Effector memory CD4-positive, alpha-beta T cell (primary cell): ENCODE data around the gene HTR1A.

ENCODE experiments used
- DNase-seq, 3 donors: peaks; one replicate each; pipeline ENCODE4 v3.0.0-alpha.2; 2020
- H3K27ac ChIP-seq: 2 replicates; pipeline ENCODE4 v1.7.0; 2013; ENCODE audit warnings: mild to moderate bottlenecking, low read length, moderate library complexity; ENCODE audit not compliant: insufficient read depth, poor library complexity, severe bottlenecking
- H3K27me3 ChIP-seq: replicated peaks from 2 replicates; pipeline ENCODE4 v1.7.0; 2013; ENCODE audit warnings: mild to moderate bottlenecking, low read length; ENCODE audit not compliant: insufficient read depth, control insufficient read depth, poor library complexity, severe bottlenecking
- H3K36me3 ChIP-seq: 2 replicates; pipeline ENCODE4 v1.7.0; 2013; ENCODE audit warnings: mild to moderate bottlenecking, low read length, moderate library complexity; ENCODE audit not compliant: control insufficient read depth, insufficient read depth
- H3K4me1 ChIP-seq: 2 replicates; pipeline ENCODE4 v1.7.0; 2013; ENCODE audit warnings: low read length, mild to moderate bottlenecking; ENCODE audit not compliant: control insufficient read depth, insufficient read depth, poor library complexity, severe bottlenecking
- H3K4me3 ChIP-seq: 2 replicates; pipeline ENCODE4 v1.7.0; 2013; ENCODE audit warnings: low read length, low read depth, mild to moderate bottlenecking; ENCODE audit not compliant: insufficient read depth, poor library complexity, severe bottlenecking
- H3K9me3 ChIP-seq: 2 replicates; pipeline ENCODE4 v1.7.0; 2013; ENCODE audit warnings: mild to moderate bottlenecking, low read length, moderate library complexity; ENCODE audit not compliant: control insufficient read depth

The HTR1A gene

DNA sequence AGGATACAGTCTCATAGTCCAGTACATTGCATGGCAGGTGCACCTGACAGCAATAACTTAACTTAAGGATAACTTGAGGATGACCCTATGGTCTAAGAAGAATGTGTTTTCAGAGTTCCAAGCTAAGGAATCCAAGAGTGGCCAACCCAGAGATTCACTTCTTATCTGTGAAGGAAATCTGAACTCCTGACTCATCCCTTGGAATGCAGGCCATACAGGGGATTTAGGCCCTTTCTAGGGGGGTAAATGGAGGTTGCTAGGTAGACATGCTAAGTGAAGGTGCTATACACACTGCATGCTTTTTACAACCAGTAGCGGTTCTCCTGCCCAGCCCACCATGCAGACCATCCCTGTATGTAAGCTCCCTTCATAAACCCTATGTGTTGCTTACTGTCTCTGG is 50.4 kb downstream of the HTR1A start:
- Histone ChIP-seq H3K27me3 (no peaks in the 10 kb centered on the region), H3K36me3 (no peaks in the 10 kb centered on the region), H3K4me3 (no peak overlapping the region), H3K27ac (no peak overlapping the region), H3K9me3 (no peaks in the 10 kb centered on the region), H3K4me1 (no peaks in the 10 kb centered on the region)
- no peak for DNase-seq
